OCI-LY3 (cell line): Measurements from ENCODE around the gene HCN2.

Source experiments
- EZH2phosphoT487 ChIP-seq: fragments of 200-600 bp; shearing (Covaris generic); IDR thresholded peaks from 2 replicates; pipeline ENCODE4 v1.6.1; 2018; ENCODE audit warnings: antibody characterized with exemption, mixed run types, low read depth
- TF ChIP-seq, protein P1 (sequence below): fragments of 200-600, 300-600 bp; sonication (generic); IDR thresholded peaks from 2 replicates; pipeline ENCODE4 v1.5.1; 2014; ENCODE audit warnings: antibody characterized with exemption, low read length, low read depth

DNA sequence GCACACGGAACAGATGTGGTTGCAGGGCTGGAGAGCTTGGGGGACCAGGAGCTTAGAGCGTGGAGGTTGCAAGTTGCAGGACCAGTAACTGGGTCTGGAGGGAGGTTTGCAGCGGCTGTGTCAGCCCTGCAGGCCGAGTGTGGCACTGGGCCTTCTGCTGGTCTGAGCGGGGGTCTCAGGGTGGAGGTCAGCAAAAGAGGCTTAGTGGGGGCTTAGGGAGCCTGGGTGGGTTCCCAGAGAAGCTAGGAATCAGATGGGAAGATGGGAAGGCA is 5.8 kb upstream of the HCN2 start:
- TF ChIP-seq, protein P1, sequence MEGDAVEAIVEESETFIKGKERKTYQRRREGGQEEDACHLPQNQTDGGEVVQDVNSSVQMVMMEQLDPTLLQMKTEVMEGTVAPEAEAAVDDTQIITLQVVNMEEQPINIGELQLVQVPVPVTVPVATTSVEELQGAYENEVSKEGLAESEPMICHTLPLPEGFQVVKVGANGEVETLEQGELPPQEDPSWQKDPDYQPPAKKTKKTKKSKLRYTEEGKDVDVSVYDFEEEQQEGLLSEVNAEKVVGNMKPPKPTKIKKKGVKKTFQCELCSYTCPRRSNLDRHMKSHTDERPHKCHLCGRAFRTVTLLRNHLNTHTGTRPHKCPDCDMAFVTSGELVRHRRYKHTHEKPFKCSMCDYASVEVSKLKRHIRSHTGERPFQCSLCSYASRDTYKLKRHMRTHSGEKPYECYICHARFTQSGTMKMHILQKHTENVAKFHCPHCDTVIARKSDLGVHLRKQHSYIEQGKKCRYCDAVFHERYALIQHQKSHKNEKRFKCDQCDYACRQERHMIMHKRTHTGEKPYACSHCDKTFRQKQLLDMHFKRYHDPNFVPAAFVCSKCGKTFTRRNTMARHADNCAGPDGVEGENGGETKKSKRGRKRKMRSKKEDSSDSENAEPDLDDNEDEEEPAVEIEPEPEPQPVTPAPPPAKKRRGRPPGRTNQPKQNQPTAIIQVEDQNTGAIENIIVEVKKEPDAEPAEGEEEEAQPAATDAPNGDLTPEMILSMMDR: no peak
- TF ChIP-seq EZH2phosphoT487: no peak
